Measurements from ENCODE around the gene ZNF275.

ZNF275 gene

GRCh38 chrX:153302796-153303195 lies 31.2 kb upstream of the ZNF275 start:
- no peak overlapping the region for H3K4me2 ChIP-seq (ENCODE audit: low read depth, low read length, poor library complexity, severe bottlenecking)
- no peaks in the 10 kb centered on the region for H4K20me1 ChIP-seq (ENCODE audit: insufficient read depth, low read length, poor library complexity, severe bottlenecking)
- no peak overlapping the region for H3K9ac ChIP-seq (ENCODE audit: low read depth, low read length, poor library complexity, severe bottlenecking)
- no peaks in the 10 kb centered on the region for H3K36me3 ChIP-seq (ENCODE audit: insufficient read depth, low read length)
- no peaks in the 10 kb centered on the region for H3F3A ChIP-seq (ENCODE audit: low read depth)
- H3K9me3 ChIP-seq (ENCODE audit: insufficient read depth, low read depth, low read length): no peaks in the 10 kb centered on the region
- TF ChIP-seq, protein P1, sequence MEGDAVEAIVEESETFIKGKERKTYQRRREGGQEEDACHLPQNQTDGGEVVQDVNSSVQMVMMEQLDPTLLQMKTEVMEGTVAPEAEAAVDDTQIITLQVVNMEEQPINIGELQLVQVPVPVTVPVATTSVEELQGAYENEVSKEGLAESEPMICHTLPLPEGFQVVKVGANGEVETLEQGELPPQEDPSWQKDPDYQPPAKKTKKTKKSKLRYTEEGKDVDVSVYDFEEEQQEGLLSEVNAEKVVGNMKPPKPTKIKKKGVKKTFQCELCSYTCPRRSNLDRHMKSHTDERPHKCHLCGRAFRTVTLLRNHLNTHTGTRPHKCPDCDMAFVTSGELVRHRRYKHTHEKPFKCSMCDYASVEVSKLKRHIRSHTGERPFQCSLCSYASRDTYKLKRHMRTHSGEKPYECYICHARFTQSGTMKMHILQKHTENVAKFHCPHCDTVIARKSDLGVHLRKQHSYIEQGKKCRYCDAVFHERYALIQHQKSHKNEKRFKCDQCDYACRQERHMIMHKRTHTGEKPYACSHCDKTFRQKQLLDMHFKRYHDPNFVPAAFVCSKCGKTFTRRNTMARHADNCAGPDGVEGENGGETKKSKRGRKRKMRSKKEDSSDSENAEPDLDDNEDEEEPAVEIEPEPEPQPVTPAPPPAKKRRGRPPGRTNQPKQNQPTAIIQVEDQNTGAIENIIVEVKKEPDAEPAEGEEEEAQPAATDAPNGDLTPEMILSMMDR (conservative IDR thresholded peaks at IDR 0.05; ENCODE audit: low read length): no peak
- TF ChIP-seq EZH2phosphoT487 (IDR thresholded peaks at IDR 0.05; ENCODE audit: borderline replicate concordance): no peak
- no peaks in the 10 kb centered on the region for H3K4me1 ChIP-seq (ENCODE audit: insufficient read depth, low read length, poor library complexity, severe bottlenecking)
- H3K27me3 ChIP-seq (ENCODE audit: insufficient read depth, low read length, poor library complexity, severe bottlenecking): no peaks in the 10 kb centered on the region
- no peaks in the 10 kb centered on the region for H3K79me2 ChIP-seq (ENCODE audit: insufficient read depth, low read length)
- no peak overlapping the region for H2AFZ ChIP-seq (ENCODE audit: low read length)
- no peaks in the 10 kb centered on the region for H3K9me2 ChIP-seq (replicated peaks; ENCODE audit: low read depth, low read length)
- no peak overlapping the region for H3K4me3 ChIP-seq (ENCODE audit: low read length, poor library complexity, severe bottlenecking)

GRCh38 chrX:153303276-153304262 lies 30.4 kb upstream of the ZNF275 start:
- no peaks in the 10 kb centered on the region for H3K9me3 ChIP-seq (ENCODE audit: insufficient read depth, low read depth, low read length)
- no peaks in the 10 kb centered on the region for H3K27me3 ChIP-seq (ENCODE audit: insufficient read depth, low read length, poor library complexity, severe bottlenecking)
- no peak overlapping the region for H3K4me2 ChIP-seq (ENCODE audit: low read depth, low read length, poor library complexity, severe bottlenecking)
- no peaks in the 10 kb centered on the region for H3K9me2 ChIP-seq (replicated peaks; ENCODE audit: low read depth, low read length)
- H3K79me2 ChIP-seq (ENCODE audit: insufficient read depth, low read length): no peaks in the 10 kb centered on the region
- TF ChIP-seq, protein P1 (conservative IDR thresholded peaks at IDR 0.05; ENCODE audit: low read length): no peak
- TF ChIP-seq EZH2phosphoT487 (IDR thresholded peaks at IDR 0.05; ENCODE audit: borderline replicate concordance): no peak
- H3K9ac ChIP-seq (ENCODE audit: low read depth, low read length, poor library complexity, severe bottlenecking): no peak overlapping the region
- no peaks in the 10 kb centered on the region for H3K4me1 ChIP-seq (ENCODE audit: insufficient read depth, low read length, poor library complexity, severe bottlenecking)
- no peaks in the 10 kb centered on the region for H3F3A ChIP-seq (ENCODE audit: low read depth)
- no peak overlapping the region for H3K4me3 ChIP-seq (ENCODE audit: low read length, poor library complexity, severe bottlenecking)
- H4K20me1 ChIP-seq (ENCODE audit: insufficient read depth, low read length, poor library complexity, severe bottlenecking): no peaks in the 10 kb centered on the region
- H2AFZ ChIP-seq (ENCODE audit: low read length): no peak overlapping the region
- H3K36me3 ChIP-seq (ENCODE audit: insufficient read depth, low read length): no peaks in the 10 kb centered on the region

- Histone ChIP-seq H3K9me2 (replicated peaks; ENCODE audit: low read depth, low read length) (no peaks in the 10 kb centered on the region), H2AFZ (ENCODE audit: low read length) (no peak overlapping the region), H3F3A (ENCODE audit: low read depth) (no peaks in the 10 kb centered on the region), H3K27me3 (ENCODE audit: insufficient read depth, low read length, poor library complexity, severe bottlenecking) (no peaks in the 10 kb centered on the region), H3K9me3 (ENCODE audit: insufficient read depth, low read depth, low read length) (no peaks in the 10 kb centered on the region), H3K4me1 (ENCODE audit: insufficient read depth, low read length, poor library complexity, severe bottlenecking) (no peaks in the 10 kb centered on the region), H3K79me2 (ENCODE audit: insufficient read depth, low read length) (no peaks in the 10 kb centered on the region), H3K4me2 (ENCODE audit: low read depth, low read length, poor library complexity, severe bottlenecking) (no peak overlapping the region), H3K9ac (ENCODE audit: low read depth, low read length, poor library complexity, severe bottlenecking) (no peak overlapping the region), H3K36me3 (ENCODE audit: insufficient read depth, low read length) (no peaks in the 10 kb centered on the region), H4K20me1 (ENCODE audit: insufficient read depth, low read length, poor library complexity, severe bottlenecking) (no peaks in the 10 kb centered on the region), H3K4me3 (ENCODE audit: low read length, poor library complexity, severe bottlenecking) (no peak overlapping the region)
- TF ChIP-seq, protein P1 (conservative IDR thresholded peaks at IDR 0.05; ENCODE audit: low read length): no peak
- TF ChIP-seq EZH2phosphoT487 (IDR thresholded peaks at IDR 0.05; ENCODE audit: borderline replicate concordance): no peak
Observed at GRCh38 chrX:153304988-153305736, 28.8 kb upstream of the ZNF275 start.

Measured in Loucy (cell line).